ENCODE measurements around the gene TMEM185A.

GRCh38 chrX:149570668-149571067, 60.9 kb downstream of the TMEM185A start:
- no peak for TF ChIP-seq CTCF (IDR thresholded peaks at IDR 0.05)
- no peak for TF ChIP-seq POLR2A (IDR thresholded peaks at IDR 0.05)
- TF ChIP-seq POLR2AphosphoS5 (IDR thresholded peaks at IDR 0.05) = no peak

All from suprapubic skin (tissue), 4 donors.